IMR-90 (cell line): ENCODE measurements around the gene DOLPP1. TPM values are rescaled to one million over a fixed set of nuclear protein-coding genes. Genes with fewer than 3 reads are reported as not detected.

ENCODE experiments used
- ATAC-seq: fragments of 200-7000 bp; cut with Tn5 transposase; 2 replicates; pipeline ENCODE4 v1.9.1; 2020; ENCODE audit warnings: low read depth, mild to moderate bottlenecking, moderate library complexity
- BruUV-seq: library from RNA; stranded (reverse); fragments of 400-500 nt; replicated peaks from 2 replicates; lab custom pipeline; 2021; lab: Mats Ljungman, UMichigan
- CTCF ChIA-PET: fragments of 300-600 bp; formaldehyde crosslinking; extraction: SDS; loops from one replicate; lab custom pipeline; 2021; ENCODE audit warnings: antibody characterized with exemption; lab: Yijun Ruan, JAX
- POLR2A ChIA-PET: fragments of 300-600 bp; sonication (Branson Sonifier 250); formaldehyde crosslinking; loops from one replicate; lab custom pipeline; 2022; ENCODE audit warnings: antibody characterized with exemption; ENCODE audit not compliant: unreplicated experiment; lab: Charles Lee
- DNase-seq: peaks from one replicate; pipeline ENCODE4 v3.0.0; 2013
- H2AFZ ChIP-seq: replicated peaks from 2 replicates; pipeline ENCODE3; 2013; ENCODE audit warnings: low read length, mild to moderate bottlenecking; ENCODE audit not compliant: poor library complexity
- H2AK5ac ChIP-seq: 2 replicates; pipeline ENCODE4 v1.6.1; 2013; ENCODE audit warnings: low read depth, low read length, inconsistent platforms
- H2AK9ac ChIP-seq: replicated peaks from 2 replicates; pipeline ENCODE3; 2013; ENCODE audit warnings: mild to moderate bottlenecking, low read depth, low read length, moderate library complexity; ENCODE audit not compliant: poor library complexity
- H2BK120ac ChIP-seq: 2 replicates; pipeline ENCODE4 v1.6.1; 2013; ENCODE audit warnings: low read depth, low read length, inconsistent platforms
- H2BK15ac ChIP-seq: 3 replicates; pipeline ENCODE4 v1.6.1; 2013; ENCODE audit warnings: low read depth, low read length, inconsistent platforms
- H2BK20ac ChIP-seq: 2 replicates; pipeline ENCODE4 v1.6.1; 2013; ENCODE audit warnings: low read depth, mild to moderate bottlenecking, inconsistent platforms, low read length, moderate library complexity
- H2BK5ac ChIP-seq: 2 replicates; pipeline ENCODE4 v1.6.1; 2013; ENCODE audit warnings: mild to moderate bottlenecking, low read depth, low read length, inconsistent platforms; ENCODE audit not compliant: poor library complexity, severe bottlenecking
- H3K14ac ChIP-seq: replicated peaks from 2 replicates; pipeline ENCODE4 v1.6.1; 2013; ENCODE audit warnings: low read depth, low read length, inconsistent platforms
- H3K18ac ChIP-seq: 2 replicates; pipeline ENCODE4 v1.6.1; 2013; ENCODE audit warnings: low read depth, low read length, control low read depth
- H3K23ac ChIP-seq: 2 replicates; pipeline ENCODE4 v1.6.1; 2013; ENCODE audit warnings: low read depth, low read length, inconsistent platforms
- H3K27ac ChIP-seq: 2 replicates; pipeline ENCODE4 v1.5.1; 2013; ENCODE audit warnings: mild to moderate bottlenecking, control low read depth, low read length; ENCODE audit not compliant: insufficient read depth
- H3K27me3 ChIP-seq: 2 replicates; pipeline ENCODE4 v1.6.1; 2013; ENCODE audit warnings: low read length; ENCODE audit not compliant: control insufficient read depth, insufficient read depth
- H3K36me3 ChIP-seq: 2 replicates; pipeline ENCODE4 v1.6.1; 2013; ENCODE audit warnings: low read length, mixed read lengths; ENCODE audit not compliant: control insufficient read depth, insufficient read depth
- H3K4ac ChIP-seq: 2 replicates; pipeline ENCODE4 v1.6.1; 2013; ENCODE audit warnings: low read depth, low read length, inconsistent platforms
- H3K4me1 ChIP-seq: 2 replicates; pipeline ENCODE4 v1.6.1; 2013; ENCODE audit warnings: low read length, mixed read lengths; ENCODE audit not compliant: control insufficient read depth, insufficient read depth
- H3K4me2 ChIP-seq: 2 replicates; pipeline ENCODE4 v1.6.1; 2013; ENCODE audit warnings: low read depth, mild to moderate bottlenecking, control low read depth, low read length, moderate library complexity
- H3K4me3 ChIP-seq: 2 replicates; pipeline ENCODE4 v1.5.1; 2013; ENCODE audit warnings: low read depth, mild to moderate bottlenecking, control low read depth, low read length, moderate library complexity; ENCODE audit not compliant: insufficient read depth
- H3K56ac ChIP-seq: 2 replicates; pipeline ENCODE4 v1.6.1; 2013; ENCODE audit warnings: low read length, inconsistent platforms; ENCODE audit not compliant: insufficient read depth; ENCODE audit errors: extremely low read depth
- H3K79me1 ChIP-seq, 2 experiments: 2 replicates each; pipeline ENCODE4 v1.6.1; 2013; ENCODE audit warnings: low read length in 2 of 2, inconsistent platforms in 1 of 2, low read depth in 1 of 2
- H3K9ac ChIP-seq: 2 replicates; pipeline ENCODE4 v1.6.1; 2013; ENCODE audit warnings: low read depth, low read length, control low read depth
- H3K9me1 ChIP-seq: 2 replicates; pipeline ENCODE4 v1.6.1; 2013; ENCODE audit warnings: low read length, inconsistent platforms; ENCODE audit not compliant: insufficient read depth
- H3K9me3 ChIP-seq: 2 replicates; pipeline ENCODE4 v1.6.1; 2013; ENCODE audit warnings: low read length; ENCODE audit not compliant: control insufficient read depth, insufficient read depth
- H4K20me1 ChIP-seq: 2 replicates; pipeline ENCODE4 v1.6.1; 2013; ENCODE audit warnings: low read length, inconsistent platforms; ENCODE audit not compliant: insufficient read depth
- H4K5ac ChIP-seq: 2 replicates; pipeline ENCODE4 v1.6.1; 2013; ENCODE audit warnings: mild to moderate bottlenecking, low read depth, low read length, control low read depth
- H4K8ac ChIP-seq, 2 experiments: 2 replicates each; pipeline ENCODE4 v1.6.1; 2013; ENCODE audit warnings: low read depth in 2 of 2, low read length in 2 of 2, control low read depth in 1 of 2, inconsistent platforms in 1 of 2
- H4K91ac ChIP-seq: 2 replicates; pipeline ENCODE4 v1.6.1; 2013; ENCODE audit warnings: low read depth, low read length, inconsistent platforms; ENCODE audit not compliant: insufficient read depth
- BHLHE40 ChIP-seq: fragments of 150-350 bp; IDR thresholded peaks from 2 replicates; pipeline ENCODE4 v1.6.1; 2016; ENCODE audit warnings: mild to moderate bottlenecking, low read depth, low read length
- CEBPB ChIP-seq: IDR thresholded peaks from 2 replicates; pipeline ENCODE4 v1.6.1; 2012; ENCODE audit warnings: low read depth, low read length, improper control_type of control experiment
- CHD1 ChIP-seq: IDR thresholded peaks from 2 replicates; pipeline ENCODE4 v1.6.1; 2012; ENCODE audit warnings: low read depth, low read length, improper control_type of control experiment
- FOS ChIP-seq: fragments of 150-350 bp; IDR thresholded peaks from 2 replicates; pipeline ENCODE4 v1.6.1; 2016; ENCODE audit warnings: low read depth, low read length
- MAZ ChIP-seq: IDR thresholded peaks from 2 replicates; pipeline ENCODE4 v1.6.1; 2012; ENCODE audit warnings: low read depth, mild to moderate bottlenecking, low read length, improper control_type of control experiment, moderate library complexity, borderline replicate concordance
- MXI1 ChIP-seq: IDR thresholded peaks from 2 replicates; pipeline ENCODE4 v1.6.1; 2012; ENCODE audit warnings: low read depth, mild to moderate bottlenecking, low read length, moderate library complexity, borderline replicate concordance
- NFE2L2 ChIP-seq: fragments of 150-350 bp; IDR thresholded peaks from 2 replicates; pipeline ENCODE4 v1.6.1; 2016; ENCODE audit warnings: low read depth, mild to moderate bottlenecking, low read length
- RAD21 ChIP-seq: IDR thresholded peaks from 2 replicates; pipeline ENCODE4 v1.6.1; 2012; ENCODE audit warnings: low read length, improper control_type of control experiment
- RCOR1 ChIP-seq: IDR thresholded peaks from 2 replicates; pipeline ENCODE4 v1.6.1; 2012; ENCODE audit warnings: mild to moderate bottlenecking, low read length, improper control_type of control experiment; ENCODE audit not compliant: insufficient replicate concordance
- RFX5 ChIP-seq: IDR thresholded peaks from 2 replicates; pipeline ENCODE4 v1.8.0; 2012; ENCODE audit warnings: low read depth, mild to moderate bottlenecking, low read length, moderate library complexity
- SMC3 ChIP-seq: fragments of 150-350 bp; IDR thresholded peaks from 2 replicates; pipeline ENCODE4 v1.6.1; 2016; ENCODE audit warnings: low read depth, mild to moderate bottlenecking, antibody characterized with exemption, low read length, moderate library complexity
- WGBS, 2 experiments: methylation state at CpG; one replicate each; pipeline versions ENCODE4 v1.1.5 to v1.1.7; 2013; ENCODE audit warnings: missing lambda C conversion rate in 2 of 2; ENCODE audit not compliant: insufficient read length in 1 of 2; ENCODE audit errors: extremely low coverage in 2 of 2; 5-methylcytosine and 5-hydroxymethylcytosine counted together
- dilution Hi-C: fragments of 300-500 bp; cut with HindIII; formaldehyde crosslinking; loops from one replicate; pipeline ENCODE4 v1.14.3; 2018; ENCODE audit warnings: low sequenced_read_pairs; ENCODE audit not compliant: unreplicated experiment
- in situ Hi-C: fragments of 300-500 bp; cut with MboI; formaldehyde crosslinking; loops from 3 replicates; pipeline ENCODE4 v1.14.3; 2019; ENCODE audit warnings: low sequenced_read_pairs, inconsistent platforms, mixed read lengths
- intact Hi-C: fragments of 100-400 bp; cut with micrococcal nuclease; formaldehyde crosslinking; loops from 2 replicates; pipeline ENCODE4 v1.10.0; 2022
- polyA plus RNA-seq, 3 experiments: library from polyadenylated mRNA; depleted of rRNA; stranded (reverse); fragments of >200 nt; gene quantifications; 2 replicates each; pipeline ENCODE4 v1.2.3, GENCODE V29; 2012; ENCODE audit warnings: low replicate concordance in 1 of 3
- total RNA-seq: library from RNA; depleted of rRNA; stranded (reverse); fragments of >200 nt; gene quantifications from 2 replicates; pipeline ENCODE4 v1.2.3, GENCODE V29; 2012
- TF ChIP-seq, protein P1 (sequence below): fragments of 150-350 bp; IDR thresholded peaks from 2 replicates; pipeline ENCODE4 v1.6.1; 2016; ENCODE audit warnings: low read depth, mild to moderate bottlenecking, low read length, moderate library complexity, borderline replicate concordance
- TF ChIP-seq, protein P2 (sequence below): fragments of 150-350 bp; IDR thresholded peaks from 2 replicates; pipeline ENCODE4 v1.6.1; 2017; ENCODE audit warnings: mild to moderate bottlenecking, antibody characterized with exemption, low read length, low read depth
- TF ChIP-seq, protein P3 (sequence below): conservative IDR thresholded peaks from 2 replicates; pipeline ENCODE4 v1.5.1; 2012; ENCODE audit warnings: mild to moderate bottlenecking, low read depth, low read length, improper control_type of control experiment

DOLPP1 gene
- total and polyA plus RNA-seq, 2 of the 4 experiments (the other 2 are of a cell fraction): 7.0 to 16.5 TPM

DNA sequence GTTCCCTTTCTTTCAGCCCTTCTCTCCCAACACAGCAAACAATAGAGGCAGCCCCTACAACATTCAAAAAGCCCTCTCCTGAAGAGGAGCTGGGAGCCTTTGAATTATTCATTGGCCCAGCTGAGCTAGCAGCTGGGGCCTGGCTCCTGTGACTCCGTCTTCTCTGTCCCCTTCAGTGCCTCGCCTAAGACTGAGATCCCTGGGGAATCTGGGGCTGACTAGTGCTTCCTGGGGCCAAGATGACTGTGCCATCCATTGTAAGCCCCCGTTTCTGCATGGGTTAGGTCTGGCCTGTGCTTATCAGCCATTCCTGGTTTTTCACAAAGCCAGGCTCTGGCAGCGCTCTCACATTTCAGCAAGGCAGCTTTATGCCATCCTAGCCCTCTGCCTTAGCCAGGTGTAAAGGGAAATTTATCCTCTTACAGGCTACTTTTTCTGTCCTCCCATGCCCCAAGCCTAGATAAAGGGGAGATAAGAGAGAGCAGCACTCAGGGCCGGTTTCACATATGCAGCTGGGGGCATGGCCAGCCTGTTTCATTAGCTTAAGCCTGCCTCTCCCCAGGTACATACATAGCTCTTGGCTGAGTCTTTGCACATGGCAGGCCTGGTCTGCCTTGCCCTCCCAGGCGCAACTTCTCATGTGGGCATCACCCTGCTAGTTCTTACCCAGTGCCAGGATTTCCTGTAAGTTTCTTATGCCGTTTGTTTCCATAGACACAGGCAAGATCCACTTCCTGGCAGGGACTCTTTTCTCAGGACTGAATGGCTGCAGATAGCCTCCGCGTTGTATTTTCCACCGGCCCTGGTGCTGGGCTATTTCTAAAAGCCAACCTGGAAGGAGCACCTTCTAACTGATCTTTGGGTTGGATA is 46.1 kb downstream of the DOLPP1 start:
- Histone ChIP-seq H2AK5ac (no peak overlapping the region), H4K8ac (no peak overlapping the region), H3K56ac (no peak overlapping the region), H3K4ac (no peak overlapping the region), H4K91ac (no peak overlapping the region), H2BK120ac (no peak overlapping the region), H2AK9ac (no peak overlapping the region), H4K5ac (no peak overlapping the region), H3K4me3 (no peak overlapping the region), H3K79me1 (peaks cover 20 to 56% of the 10 kb centered on the region in 2 experiments), H3K4me2 (no peak overlapping the region), H3K23ac (no peak overlapping the region), H2AFZ (no peak overlapping the region), H4K20me1 (peaks cover 4% of the 10 kb centered on the region; the same call in 1 of the 2 replicates), H2BK5ac (no peak overlapping the region), H3K9me3 (no peaks in the 10 kb centered on the region), H2BK15ac (no peak overlapping the region), H3K18ac (no peak overlapping the region), H3K27ac (no peak overlapping the region), H3K9ac (no peak overlapping the region), H3K14ac (no peak overlapping the region), H3K4me1 (no peaks in the 10 kb centered on the region), H2BK20ac (no peak overlapping the region), H3K27me3 (no peaks in the 10 kb centered on the region), H3K9me1 (peaks cover 8% of the 10 kb centered on the region; the same call in 1 of the 2 replicates), H3K36me3 (peaks cover 36% of the 10 kb centered on the region)
- ChIA-PET POLR2A (no interaction called here), CTCF (interaction anchor here (1.5 kb wide), 1 partner anchor 13 kb away, joined by 3 read pairs; no protein-coding TSS in a partner anchor)
- BruUV-seq: no TSS peak
- WGBS, 2 experiments: 82% methylated on average over 8 of the region's 10 CpGs; no CpG with 5 or more reads in 1 of the 2 experiments
- intact Hi-C loops (no loop called here), in situ Hi-C loops (no loop called here), dilution Hi-C loops (no loop called here)
- DNase-seq: no peak
- no peak for ATAC-seq
- TF ChIP-seq, protein P1, sequence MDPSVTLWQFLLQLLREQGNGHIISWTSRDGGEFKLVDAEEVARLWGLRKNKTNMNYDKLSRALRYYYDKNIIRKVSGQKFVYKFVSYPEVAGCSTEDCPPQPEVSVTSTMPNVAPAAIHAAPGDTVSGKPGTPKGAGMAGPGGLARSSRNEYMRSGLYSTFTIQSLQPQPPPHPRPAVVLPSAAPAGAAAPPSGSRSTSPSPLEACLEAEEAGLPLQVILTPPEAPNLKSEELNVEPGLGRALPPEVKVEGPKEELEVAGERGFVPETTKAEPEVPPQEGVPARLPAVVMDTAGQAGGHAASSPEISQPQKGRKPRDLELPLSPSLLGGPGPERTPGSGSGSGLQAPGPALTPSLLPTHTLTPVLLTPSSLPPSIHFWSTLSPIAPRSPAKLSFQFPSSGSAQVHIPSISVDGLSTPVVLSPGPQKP: no peak
- no peak for TF ChIP-seq RCOR1
- no peak for TF ChIP-seq RFX5
- no peak for TF ChIP-seq CHD1
- no peak for TF ChIP-seq MAZ
- TF ChIP-seq MXI1: no peak
- TF ChIP-seq FOS: no peak
- no peak for TF ChIP-seq RAD21
- no peak for TF ChIP-seq NFE2L2
- TF ChIP-seq, protein P2, sequence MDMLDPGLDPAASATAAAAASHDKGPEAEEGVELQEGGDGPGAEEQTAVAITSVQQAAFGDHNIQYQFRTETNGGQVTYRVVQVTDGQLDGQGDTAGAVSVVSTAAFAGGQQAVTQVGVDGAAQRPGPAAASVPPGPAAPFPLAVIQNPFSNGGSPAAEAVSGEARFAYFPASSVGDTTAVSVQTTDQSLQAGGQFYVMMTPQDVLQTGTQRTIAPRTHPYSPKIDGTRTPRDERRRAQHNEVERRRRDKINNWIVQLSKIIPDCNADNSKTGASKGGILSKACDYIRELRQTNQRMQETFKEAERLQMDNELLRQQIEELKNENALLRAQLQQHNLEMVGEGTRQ: no peak
- no peak for TF ChIP-seq CEBPB
- TF ChIP-seq BHLHE40: no peak
- TF ChIP-seq SMC3: no peak
- TF ChIP-seq, protein P3, sequence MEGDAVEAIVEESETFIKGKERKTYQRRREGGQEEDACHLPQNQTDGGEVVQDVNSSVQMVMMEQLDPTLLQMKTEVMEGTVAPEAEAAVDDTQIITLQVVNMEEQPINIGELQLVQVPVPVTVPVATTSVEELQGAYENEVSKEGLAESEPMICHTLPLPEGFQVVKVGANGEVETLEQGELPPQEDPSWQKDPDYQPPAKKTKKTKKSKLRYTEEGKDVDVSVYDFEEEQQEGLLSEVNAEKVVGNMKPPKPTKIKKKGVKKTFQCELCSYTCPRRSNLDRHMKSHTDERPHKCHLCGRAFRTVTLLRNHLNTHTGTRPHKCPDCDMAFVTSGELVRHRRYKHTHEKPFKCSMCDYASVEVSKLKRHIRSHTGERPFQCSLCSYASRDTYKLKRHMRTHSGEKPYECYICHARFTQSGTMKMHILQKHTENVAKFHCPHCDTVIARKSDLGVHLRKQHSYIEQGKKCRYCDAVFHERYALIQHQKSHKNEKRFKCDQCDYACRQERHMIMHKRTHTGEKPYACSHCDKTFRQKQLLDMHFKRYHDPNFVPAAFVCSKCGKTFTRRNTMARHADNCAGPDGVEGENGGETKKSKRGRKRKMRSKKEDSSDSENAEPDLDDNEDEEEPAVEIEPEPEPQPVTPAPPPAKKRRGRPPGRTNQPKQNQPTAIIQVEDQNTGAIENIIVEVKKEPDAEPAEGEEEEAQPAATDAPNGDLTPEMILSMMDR: no peak
